Activated CD8-positive, alpha-beta T cell treated with anti-CD3 and anti-CD28 coated beads for 36 hours (primary cell): Measurements from ENCODE around the gene LRRC42. TPM values are rescaled to one million over a fixed set of nuclear protein-coding genes. Genes with fewer than 3 reads are reported as not detected.

Experiments used
- ATAC-seq: fragments of 200-7000 bp; cut with Tn5 transposase; one replicate; pipeline ENCODE4 v1.10.0; 2021; ENCODE audit warnings: mild to moderate bottlenecking, moderate library complexity
- CTCF ChIA-PET: fragments of 350-600 bp; sonication (Branson Sonifier 250); formaldehyde crosslinking; loops from one replicate; lab custom pipeline; 2021; ENCODE audit warnings: antibody characterized with exemption; lab: Charles Lee
- POLR2A ChIA-PET: fragments of 350-600 bp; sonication (Branson Sonifier 250); formaldehyde crosslinking; loops from one replicate; lab custom pipeline; 2021; ENCODE audit warnings: antibody characterized with exemption; lab: Charles Lee
- DNase-seq: peaks from one replicate; pipeline ENCODE4 v3.0.0-alpha.2; 2020
- H3K27ac Mint-ChIP-seq: one replicate; pipeline ENCODE4 v1.8.0; 2021; ENCODE audit warnings: mild to moderate bottlenecking, mixed read lengths
- H3K27me3 Mint-ChIP-seq: one replicate; pipeline ENCODE4 v1.8.0; 2021; ENCODE audit warnings: mixed read lengths
- H3K36me3 Mint-ChIP-seq: one replicate; pipeline ENCODE4 v1.8.0; 2021; ENCODE audit warnings: low read depth, mixed read lengths
- H3K4me1 Mint-ChIP-seq: one replicate; pipeline ENCODE4 v1.8.0; 2021; ENCODE audit warnings: low read depth, mixed read lengths
- H3K4me3 Mint-ChIP-seq: one replicate; pipeline ENCODE4 v1.8.0; 2021; ENCODE audit warnings: mild to moderate bottlenecking, moderate library complexity, mixed read lengths
- H3K9me3 Mint-ChIP-seq: one replicate; pipeline ENCODE4 v1.8.0; 2021; ENCODE audit warnings: mixed read lengths
- CTCF ChIP-seq: fragments of 200-600 bp; IDR thresholded peaks from one replicate; pipeline ENCODE4 v1.8.0; 2022; ENCODE audit warnings: antibody characterized with exemption, mild to moderate bottlenecking
- intact Hi-C: fragments of 100-400 bp; cut with micrococcal nuclease; formaldehyde crosslinking; loops from one replicate; pipeline ENCODE4 v1.10.0; 2022
- total RNA-seq, 2 experiments: library from RNA; stranded (reverse); gene quantifications; one replicate each; pipeline ENCODE4 v1.2.3, GENCODE V29; 2021

LRRC42 gene
- total RNA-seq, 2 experiments from 2014 or later: 26.7 to 29.6 TPM

DNA sequence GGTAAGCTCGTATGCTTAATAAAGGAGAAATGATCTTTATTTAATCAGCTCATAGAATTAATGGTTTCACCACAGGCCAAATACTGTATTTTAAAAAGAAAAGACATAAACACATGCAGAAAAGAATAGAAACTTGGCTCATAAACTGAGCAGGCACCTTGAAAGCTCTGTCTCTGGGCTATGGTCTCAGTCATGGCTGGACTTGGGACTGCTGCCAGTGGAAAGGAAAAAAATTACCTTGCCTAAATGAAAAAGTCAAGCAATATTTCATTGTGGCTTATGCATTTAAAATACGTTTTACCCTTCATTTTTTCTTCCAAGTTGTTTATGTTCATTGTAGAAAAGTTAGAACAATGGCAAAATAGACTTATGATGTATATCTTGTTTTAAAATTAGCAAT is 8.0 kb downstream of the LRRC42 start:
- intact Hi-C loops: no loop called here
- peaks cover 15% of the 10 kb centered on the region for H3K36me3 Mint-ChIP-seq

GRCh38 chr1:53956308-53957168 is 10.4 kb downstream of the LRRC42 start:
- H3K36me3 Mint-ChIP-seq: peaks cover 18% of the 10 kb centered on the region
- DNase-seq (no peak), ATAC-seq (no peak)
- intact Hi-C loops: loop anchor here (5.0 kb wide), 1 partner anchor 94 kb away; no protein-coding TSS in a partner anchor
- no peak for TF ChIP-seq CTCF
- CTCF ChIA-PET: interaction anchor here (0.6 to 2.3 kb wide), 5 partner anchors 8 to 95 kb away, joined by 3 to 16 read pairs (median 3); no protein-coding TSS in a partner anchor
- no peaks in the 10 kb centered on the region for H3K27me3 Mint-ChIP-seq
- H3K9me3 Mint-ChIP-seq: no peaks in the 10 kb centered on the region
- peaks cover 12% of the 10 kb centered on the region for H3K4me1 Mint-ChIP-seq
- H3K4me3 Mint-ChIP-seq: no peak overlapping the region
- POLR2A ChIA-PET: no interaction called here
- no peak overlapping the region for H3K27ac Mint-ChIP-seq

More for the DNA sequence above, 8.0 kb downstream of the LRRC42 start:
- no peak for DNase-seq
- Mint-ChIP-seq H3K27ac (no peak overlapping the region), H3K27me3 (no peaks in the 10 kb centered on the region), H3K4me3 (no peak overlapping the region), H3K4me1 (peaks cover 19% of the 10 kb centered on the region), H3K9me3 (no peaks in the 10 kb centered on the region)
- no peak for TF ChIP-seq CTCF
- no peak for ATAC-seq
- ChIA-PET CTCF (interaction anchor here (1.1 to 1.6 kb wide), 3 partner anchors 76 to 93 kb away, joined by 3 to 13 read pairs (median 5); no protein-coding TSS in a partner anchor), POLR2A (no interaction called here)

GRCh38 chr1:53957194-53957818 is 11.2 kb downstream of the LRRC42 start:
- TF ChIP-seq CTCF: no peak
- intact Hi-C loops: loop anchor here (5.0 kb wide), 1 partner anchor 95 kb away; no protein-coding TSS in a partner anchor
- DNase-seq (no peak), ATAC-seq (no peak)
- ChIA-PET POLR2A (no interaction called here), CTCF (interaction anchor here (1.2 to 3.6 kb wide), 7 partner anchors 8 to 96 kb away, joined by 3 to 139 read pairs (median 16); no protein-coding TSS in a partner anchor)
- peak overlapping the region; percentile 8 for H3K27ac Mint-ChIP-seq
- no peaks in the 10 kb centered on the region for H3K9me3 Mint-ChIP-seq
- H3K4me3 Mint-ChIP-seq: no peak overlapping the region
- no peaks in the 10 kb centered on the region for H3K27me3 Mint-ChIP-seq
- peaks cover 23% of the 10 kb centered on the region for H3K36me3 Mint-ChIP-seq
- H3K4me1 Mint-ChIP-seq: peaks cover 12% of the 10 kb centered on the region

DNA sequence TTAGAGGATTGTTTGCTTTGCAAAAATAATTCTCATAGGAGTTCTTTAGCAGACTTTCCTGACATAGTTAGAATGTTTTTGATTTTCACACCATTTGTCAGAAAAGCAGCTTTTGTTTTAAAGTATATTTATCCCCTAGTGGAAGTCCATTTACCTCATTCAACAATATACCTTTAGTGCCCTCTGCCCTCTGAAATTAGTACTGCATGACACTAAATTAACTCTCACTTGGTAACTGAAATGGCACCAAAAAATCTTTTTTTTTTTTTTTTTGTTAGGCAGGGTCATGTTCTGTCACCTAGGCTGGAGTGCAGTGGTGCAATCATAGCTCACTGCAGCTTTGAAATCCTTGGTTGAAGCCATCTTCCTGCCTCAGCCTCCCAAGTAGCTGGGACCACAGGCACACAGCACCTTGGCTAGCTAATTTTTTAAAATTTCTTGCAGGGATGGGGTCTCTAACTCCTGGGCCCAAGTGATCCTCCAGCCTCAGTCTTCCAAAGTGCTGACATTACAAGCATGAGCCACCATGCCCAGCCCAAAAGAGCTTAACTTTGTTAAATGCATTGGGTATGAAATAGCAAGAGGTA is 13.6 kb downstream of the LRRC42 start:
- intact Hi-C loops: loop anchor here (5.0 kb wide), 1 partner anchor 97 kb away; no protein-coding TSS in a partner anchor
- ChIA-PET CTCF (interaction anchor here (0.7 to 3.6 kb wide), 43 partner anchors 11 to 201 kb away, joined by 3 to 139 read pairs (median 5); partner anchors contain the start of genes IFT25, LRRC42, NDC1 and TMEM59), POLR2A (interaction anchor here (1.0 to 1.8 kb wide), 4 partner anchors 10 to 121 kb away, joined by 3 to 6 read pairs (median 3); partner anchors contain the start of gene YIPF1)
- DNase-seq (peak; percentile 15), ATAC-seq (peak; percentile 68)
- Mint-ChIP-seq H3K27ac (no peak overlapping the region), H3K27me3 (no peaks in the 10 kb centered on the region), H3K9me3 (no peaks in the 10 kb centered on the region), H3K4me1 (peaks cover 7% of the 10 kb centered on the region), H3K4me3 (no peak overlapping the region), H3K36me3 (peaks cover 18% of the 10 kb centered on the region)
- TF ChIP-seq CTCF: peak; percentile 78
